ENCODE measurements around the gene WWC2.

DNA sequence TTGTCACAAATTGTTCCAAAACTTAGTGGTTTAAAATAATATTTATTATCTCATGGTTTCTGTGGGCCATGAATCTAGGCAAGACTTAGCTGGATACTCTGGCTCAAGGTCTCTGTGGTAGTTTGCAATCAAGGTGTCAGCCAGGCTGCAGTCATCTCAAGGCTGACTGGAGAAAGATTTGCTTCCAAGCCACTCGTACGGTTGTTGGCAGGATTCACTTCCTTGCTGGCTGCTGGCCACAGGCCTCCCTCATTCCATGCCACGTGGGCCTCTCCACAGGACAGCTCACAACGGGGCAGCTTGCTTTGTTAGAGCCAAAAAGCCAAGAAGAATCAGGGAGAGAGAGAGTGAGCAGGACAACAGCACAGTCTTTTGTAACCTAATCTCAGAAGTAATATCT, 101.4 kb downstream of the WWC2 start:
- TF ChIP-seq CTCF (IDR thresholded peaks at IDR 0.05) (no peak), POLR2A (IDR thresholded peaks at IDR 0.05) (no peak)
